KMS-11 (cell line): ENCODE data around the gene G2E3.
"Not testable (repeated sequence)": the region's sequence is repeated elsewhere in the genome, so short reads cannot be mapped to it uniquely, and the experiment has no call there.

ENCODE experiments used
- H2AFZ ChIP-seq: fragments of 200-600 bp; sonication (generic); 2 replicates; pipeline ENCODE4 v1.6.1; 2016; ENCODE audit warnings: antibody characterized with exemption, mixed run types, low read depth
- H3K27ac ChIP-seq: fragments of 200-600 bp; sonication (generic); 2 replicates; pipeline ENCODE4 v1.6.1; 2016; ENCODE audit warnings: mild to moderate bottlenecking, mixed run types
- H3K27me3 ChIP-seq: fragments of 200-600 bp; sonication (generic); 2 replicates; pipeline ENCODE4 v1.6.1; 2017; ENCODE audit warnings: mild to moderate bottlenecking, low read depth, mixed run types, moderate library complexity; ENCODE audit not compliant: insufficient read depth
- H3K36me3 ChIP-seq: fragments of 200-600 bp; sonication (generic); 2 replicates; pipeline ENCODE4 v1.6.1; 2017; ENCODE audit warnings: mild to moderate bottlenecking, mixed run types; ENCODE audit not compliant: insufficient read depth
- H3K4me1 ChIP-seq: fragments of 200-600 bp; sonication (generic); 2 replicates; pipeline ENCODE4 v1.6.1; 2016; ENCODE audit warnings: mild to moderate bottlenecking, low read depth, mixed run types; ENCODE audit not compliant: poor library complexity, severe bottlenecking
- H3K4me2 ChIP-seq: fragments of 200-600 bp; sonication (generic); 2 replicates; pipeline ENCODE4 v1.7.0; 2016; ENCODE audit warnings: mild to moderate bottlenecking, mixed run types
- H3K4me3 ChIP-seq: fragments of 200-600 bp; sonication (generic); IDR thresholded peaks from 2 replicates; pipeline ENCODE4 v1.6.1; 2017; ENCODE audit warnings: low read depth, low read length, mixed read lengths; ENCODE audit not compliant: insufficient read depth
- H3K79me2 ChIP-seq: fragments of 200-600 bp; sonication (generic); 2 replicates; pipeline ENCODE4 v1.6.1; 2016; ENCODE audit warnings: low read depth, mixed run types; ENCODE audit not compliant: insufficient read depth
- H3K9ac ChIP-seq: fragments of 200-600 bp; sonication (generic); 2 replicates; pipeline ENCODE4 v1.6.1; 2016; ENCODE audit warnings: mild to moderate bottlenecking, mixed run types
- H4K20me1 ChIP-seq: fragments of 200-600 bp; sonication (generic); 2 replicates; pipeline ENCODE4 v1.6.1; 2016; ENCODE audit warnings: mild to moderate bottlenecking, mixed run types; ENCODE audit not compliant: insufficient read depth
- CTCF ChIP-seq: fragments of 200-600 bp; sonication (generic); conservative IDR thresholded peaks from 2 replicates; pipeline ENCODE4 v1.6.1; 2017; ENCODE audit warnings: low read depth, mild to moderate bottlenecking, antibody characterized with exemption, low read length, moderate library complexity, mixed read lengths

Gene G2E3

GRCh38 chr14:30638926-30639325 is 80.0 kb downstream of the G2E3 start:
- no peak overlapping the region for H2AFZ ChIP-seq
- H3K9ac ChIP-seq, result no peak overlapping the region
- no peaks in the 10 kb centered on the region for H3K79me2 ChIP-seq
- H4K20me1 ChIP-seq, result no peaks in the 10 kb centered on the region
- H3K4me3 ChIP-seq, result no peak overlapping the region
- H3K27me3 ChIP-seq, result no peaks in the 10 kb centered on the region
- TF ChIP-seq CTCF, result no peak
- H3K27ac ChIP-seq, result no peak overlapping the region
- H3K36me3 ChIP-seq, result no peaks in the 10 kb centered on the region
- H3K4me1 ChIP-seq, result no peaks in the 10 kb centered on the region
- no peak overlapping the region for H3K4me2 ChIP-seq

GRCh38 chr14:30641207-30641606 is 82.2 kb downstream of the G2E3 start:
- Histone ChIP-seq H3K79me2 (no peaks in the 10 kb centered on the region), H3K4me3 (no peak overlapping the region), H3K27me3 (no peaks in the 10 kb centered on the region), H3K27ac (no peak overlapping the region), H3K36me3 (no peaks in the 10 kb centered on the region), H3K9ac (no peak overlapping the region), H2AFZ (no peak overlapping the region), H4K20me1 (no peaks in the 10 kb centered on the region), H3K4me1 (peaks cover 4% of the 10 kb centered on the region), H3K4me2 (no peak overlapping the region)
- no peak for TF ChIP-seq CTCF

DNA sequence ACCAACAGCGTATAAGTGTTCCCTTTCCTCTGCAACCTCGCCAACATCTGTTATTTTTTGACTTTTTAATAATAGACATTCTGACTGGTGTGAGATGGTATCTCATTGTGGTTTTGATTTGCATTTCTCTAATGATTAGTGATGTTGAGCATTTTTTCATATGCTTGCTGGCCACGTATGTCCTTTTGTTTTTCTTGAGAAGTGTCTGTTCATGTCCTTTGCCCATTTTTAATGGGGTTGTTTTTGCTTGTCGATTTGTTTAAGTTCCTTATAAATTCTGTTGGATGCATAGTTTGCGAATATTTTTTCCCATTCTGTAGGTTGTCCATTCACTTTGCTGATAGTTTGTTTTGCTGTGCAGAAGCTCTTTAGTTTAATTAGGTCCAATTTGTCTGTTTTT is 85.5 kb downstream of the G2E3 start:
- not testable (repeated sequence) for H3K4me2 ChIP-seq

DNA sequence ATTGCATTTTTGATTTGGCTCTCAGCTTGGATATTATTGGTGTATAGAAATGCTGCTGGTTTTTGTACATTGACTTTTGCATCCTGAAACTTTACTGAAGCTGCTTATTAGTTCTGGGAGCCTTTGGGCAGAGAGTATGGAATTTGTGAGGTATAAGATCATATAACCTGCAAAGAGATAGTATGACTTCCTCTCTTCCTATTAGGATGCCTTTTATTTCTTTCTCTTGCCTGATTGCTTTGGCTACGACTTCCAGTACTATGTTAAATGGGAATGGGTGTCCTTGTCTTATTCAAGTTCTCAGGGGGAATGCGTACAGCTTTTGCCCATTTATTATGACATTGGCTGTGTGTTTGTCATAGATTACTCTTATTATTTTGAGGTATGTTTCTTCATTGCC is 86.6 kb downstream of the G2E3 start:
- no peaks in the 10 kb centered on the region for H3K27me3 ChIP-seq
- H2AFZ ChIP-seq, result no peak overlapping the region
- TF ChIP-seq CTCF, result no peak
- H3K9ac ChIP-seq, result no peak overlapping the region
- H3K4me2 ChIP-seq, result no peak overlapping the region
- H3K4me1 ChIP-seq, result peaks cover 41% of the 10 kb centered on the region
- H3K79me2 ChIP-seq, result no peaks in the 10 kb centered on the region
- no peaks in the 10 kb centered on the region for H4K20me1 ChIP-seq
- H3K36me3 ChIP-seq, result no peaks in the 10 kb centered on the region
- H3K4me3 ChIP-seq, result no peak overlapping the region
- no peak overlapping the region for H3K27ac ChIP-seq

More for the DNA sequence above, 85.5 kb downstream of the G2E3 start:
- not testable (repeated sequence) for H2AFZ ChIP-seq, H3K4me3 ChIP-seq, H3K36me3 ChIP-seq, H3K27ac ChIP-seq, H4K20me1 ChIP-seq, H3K79me2 ChIP-seq, H3K27me3 ChIP-seq, H3K9ac ChIP-seq
- H3K4me1 ChIP-seq, result peaks cover 36% of the 10 kb centered on the region

DNA sequence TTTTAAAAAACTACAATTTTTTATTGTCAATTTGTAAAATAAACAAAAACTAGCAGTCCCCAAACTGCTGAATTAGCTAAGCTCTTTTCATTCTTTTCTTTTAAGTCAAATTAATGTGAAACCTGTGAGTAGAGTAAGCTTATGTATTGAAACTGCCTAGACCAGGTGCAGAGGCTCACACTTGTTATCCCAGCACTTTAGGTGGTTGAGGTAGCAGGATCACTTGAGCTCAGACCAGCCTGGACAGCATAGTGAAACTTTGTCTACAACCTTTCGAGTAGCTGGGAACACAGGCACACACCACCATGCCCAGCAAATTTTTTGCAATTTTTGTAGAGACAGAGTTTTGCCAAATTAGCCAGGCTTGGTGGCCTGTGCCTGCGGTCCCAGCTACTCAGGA is 89.5 kb downstream of the G2E3 start:
- H3K27ac ChIP-seq, result peak overlapping the region; percentile 84
- no peak overlapping the region for H3K4me3 ChIP-seq
- peak overlapping the region; percentile 39 for H3K4me2 ChIP-seq
- no peak overlapping the region for H2AFZ ChIP-seq
- peaks cover 41% of the 10 kb centered on the region for H3K4me1 ChIP-seq
- no peaks in the 10 kb centered on the region for H4K20me1 ChIP-seq
- H3K27me3 ChIP-seq, result no peaks in the 10 kb centered on the region
- H3K79me2 ChIP-seq, result no peaks in the 10 kb centered on the region
- TF ChIP-seq CTCF, result no peak
- H3K36me3 ChIP-seq, result no peaks in the 10 kb centered on the region
- H3K9ac ChIP-seq, result peak overlapping the region; percentile 6; the same call in 1 of the 2 replicates
